Loucy (cell line): ENCODE measurements around the gene WNT8A.
A peak's percentile ranks its signal among the peaks of the same experiment; 100 is the strongest.
"Not testable (repeated sequence)": the region's sequence is repeated elsewhere in the genome, so short reads cannot be mapped to it uniquely, and the experiment has no call there.

Experiments used
- H2AFZ ChIP-seq: fragments of 200-600 bp; sonication (generic); 2 replicates; pipeline ENCODE4 v1.6.0; 2016; ENCODE audit warnings: antibody characterized with exemption, mild to moderate bottlenecking, low read length, moderate library complexity
- H3F3A ChIP-seq: fragments of 200-600 bp; 2 replicates; pipeline ENCODE4 v1.6.0; 2016; ENCODE audit warnings: antibody characterized with exemption, low read depth, mild to moderate bottlenecking
- H3K27me3 ChIP-seq: fragments of 200-600 bp; sonication (generic); 2 replicates; pipeline ENCODE4 v1.6.1; 2014; ENCODE audit warnings: low read length, mild to moderate bottlenecking; ENCODE audit not compliant: insufficient read depth, poor library complexity, severe bottlenecking
- H3K36me3 ChIP-seq: fragments of 200-600 bp; sonication (generic); 2 replicates; pipeline ENCODE4 v1.6.1; 2016; ENCODE audit warnings: low read length; ENCODE audit not compliant: insufficient read depth
- H3K4me1 ChIP-seq: fragments of 200-600 bp; sonication (generic); 2 replicates; pipeline ENCODE4 v1.5.1; 2014; ENCODE audit warnings: low read length, mild to moderate bottlenecking; ENCODE audit not compliant: insufficient read depth, poor library complexity, severe bottlenecking
- H3K4me2 ChIP-seq: fragments of 200-600 bp; sonication (generic); 2 replicates; pipeline ENCODE4 v1.6.0; 2014; ENCODE audit warnings: antibody characterized with exemption, low read length, low read depth, mild to moderate bottlenecking; ENCODE audit not compliant: poor library complexity, severe bottlenecking
- H3K4me3 ChIP-seq: fragments of 200-600 bp; sonication (generic); 2 replicates; pipeline ENCODE4 v1.5.1; 2014; ENCODE audit warnings: low read length, mild to moderate bottlenecking, mixed read lengths; ENCODE audit not compliant: poor library complexity, severe bottlenecking
- H3K79me2 ChIP-seq: fragments of 200-600 bp; sonication (generic); 2 replicates; pipeline ENCODE4 v1.6.1; 2014; ENCODE audit warnings: low read length; ENCODE audit not compliant: insufficient read depth
- H3K9ac ChIP-seq: fragments of 200-600 bp; sonication (generic); 2 replicates; pipeline ENCODE4 v1.6.0; 2014; ENCODE audit warnings: mild to moderate bottlenecking, low read depth, low read length, moderate library complexity; ENCODE audit not compliant: poor library complexity, severe bottlenecking
- H3K9me2 ChIP-seq: fragments of 200-600 bp; sonication (generic); replicated peaks from 2 replicates; pipeline ENCODE4 v1.6.1; 2016; ENCODE audit warnings: low read depth, low read length, mixed read lengths
- H3K9me3 ChIP-seq: fragments of 200-600 bp; sonication (generic); 2 replicates; pipeline ENCODE4 v1.6.1; 2014; ENCODE audit warnings: mild to moderate bottlenecking, antibody characterized with exemption, low read length, low read depth; ENCODE audit not compliant: insufficient read depth
- H4K20me1 ChIP-seq: fragments of 200-600 bp; sonication (generic); 2 replicates; pipeline ENCODE4 v1.6.0; 2014; ENCODE audit warnings: antibody characterized with exemption, low read length, mild to moderate bottlenecking; ENCODE audit not compliant: insufficient read depth, poor library complexity, severe bottlenecking
- CTCF ChIP-seq: fragments of 200-600 bp; sonication (generic); conservative IDR thresholded peaks from 2 replicates; pipeline ENCODE4 v1.5.1; 2014; ENCODE audit warnings: mild to moderate bottlenecking, antibody characterized with exemption, low read length
- EZH2phosphoT487 ChIP-seq: fragments of 200-600 bp; IDR thresholded peaks from 2 replicates; pipeline ENCODE4 v1.6.1; 2018; ENCODE audit warnings: antibody characterized with exemption, mild to moderate bottlenecking, moderate library complexity, borderline replicate concordance

The WNT8A gene

GRCh38 chr5:138051441-138052296, 32.2 kb upstream of the WNT8A start:
- Histone ChIP-seq H3K4me3 (no peak overlapping the region), H3K36me3 (no peaks in the 10 kb centered on the region), H3K9me3 (no peaks in the 10 kb centered on the region), H3K9ac (no peak overlapping the region), H3K9me2 (no peaks in the 10 kb centered on the region), H3K4me1 (no peaks in the 10 kb centered on the region), H3F3A (no peaks in the 10 kb centered on the region), H3K79me2 (no peaks in the 10 kb centered on the region), H3K4me2 (no peak overlapping the region), H2AFZ (no peak overlapping the region), H3K27me3 (no peaks in the 10 kb centered on the region), H4K20me1 (no peaks in the 10 kb centered on the region)
- TF ChIP-seq EZH2phosphoT487 = no peak
- TF ChIP-seq CTCF = no peak

GRCh38 chr5:138052718-138053117, 31.1 kb upstream of the WNT8A start:
- not testable (repeated sequence) for H3K27me3 ChIP-seq, H4K20me1 ChIP-seq, H3K4me2 ChIP-seq, H3K79me2 ChIP-seq, H2AFZ ChIP-seq, H3K36me3 ChIP-seq, H3K9ac ChIP-seq, H3K4me3 ChIP-seq, H3K9me3 ChIP-seq, H3K9me2 ChIP-seq, H3K4me1 ChIP-seq, H3F3A ChIP-seq

GRCh38 chr5:138053554-138053953, 30.3 kb upstream of the WNT8A start:
- Histone ChIP-seq H3K4me3 (no peak overlapping the region), H3K79me2 (no peaks in the 10 kb centered on the region), H3K9ac (no peak overlapping the region), H2AFZ (no peak overlapping the region), H3K9me3 (no peaks in the 10 kb centered on the region), H3K4me1 (no peaks in the 10 kb centered on the region), H4K20me1 (no peaks in the 10 kb centered on the region), H3K27me3 (no peaks in the 10 kb centered on the region), H3K36me3 (no peaks in the 10 kb centered on the region), H3K4me2 (no peak overlapping the region), H3F3A (no peaks in the 10 kb centered on the region), H3K9me2 (no peaks in the 10 kb centered on the region)
- TF ChIP-seq CTCF = no peak
- no peak for TF ChIP-seq EZH2phosphoT487

GRCh38 chr5:138054206-138054605, 29.6 kb upstream of the WNT8A start:
- H3K36me3 ChIP-seq = no peaks in the 10 kb centered on the region
- TF ChIP-seq CTCF (no peak), EZH2phosphoT487 (no peak)
- H2AFZ ChIP-seq = 0 out of 2 replicates have a peak overlapping the region, but pooled peaks have one; percentile 18
- no peaks in the 10 kb centered on the region for H4K20me1 ChIP-seq
- no peak overlapping the region for H3K4me3 ChIP-seq
- no peaks in the 10 kb centered on the region for H3F3A ChIP-seq
- no peaks in the 10 kb centered on the region for H3K9me3 ChIP-seq
- H3K27me3 ChIP-seq = no peaks in the 10 kb centered on the region
- H3K9me2 ChIP-seq = no peaks in the 10 kb centered on the region
- H3K4me1 ChIP-seq = no peaks in the 10 kb centered on the region
- H3K9ac ChIP-seq = no peak overlapping the region
- no peak overlapping the region for H3K4me2 ChIP-seq
- H3K79me2 ChIP-seq = no peaks in the 10 kb centered on the region
